Activated T-cell treated with anti-CD3 and anti-CD28 coated beads for 48 hours (primary cell): ENCODE results near the gene SEMA5B.

Source experiments
- DNase-seq: peaks from one replicate; pipeline ENCODE4 v3.0.0-alpha.2; 2020; ENCODE audit warnings: low read depth

SEMA5B gene

GRCh38 chr3:122969585-122970469, 57.7 kb downstream of the SEMA5B start:
- no peak for DNase-seq

GRCh38 chr3:122967765-122968164, 59.8 kb downstream of the SEMA5B start:
- DNase-seq: no peak

- no peak for DNase-seq
These were observed 60.2 kb downstream of the SEMA5B start for GRCh38 chr3:122967356-122967755.

GRCh38 chr3:122966045-122966444, 61.5 kb downstream of the SEMA5B start:
- no peak for DNase-seq

- DNase-seq: no peak
These were observed 62.8 kb downstream of the SEMA5B start for GRCh38 chr3:122964811-122965210.

- DNase-seq: no peak
These were observed 65.4 kb downstream of the SEMA5B start for GRCh38 chr3:122962149-122962548.

- DNase-seq: no peak
These were observed 66.4 kb downstream of the SEMA5B start for GRCh38 chr3:122961146-122961545.

- no peak for DNase-seq
These were observed 66.9 kb downstream of the SEMA5B start for GRCh38 chr3:122960652-122961051.

GRCh38 chr3:122959339-122959738, 68.2 kb downstream of the SEMA5B start:
- DNase-seq: no peak

GRCh38 chr3:122957707-122958689, 69.6 kb downstream of the SEMA5B start:
- no peak for DNase-seq

GRCh38 chr3:122956693-122957455, 70.7 kb downstream of the SEMA5B start:
- no peak for DNase-seq

GRCh38 chr3:122955916-122956692, 71.5 kb downstream of the SEMA5B start:
- DNase-seq: no peak

GRCh38 chr3:122952520-122952919, 75.0 kb downstream of the SEMA5B start:
- DNase-seq: no peak

GRCh38 chr3:122948408-122948807, 79.2 kb downstream of the SEMA5B start:
- no peak for DNase-seq

- DNase-seq: no peak
These were observed 79.8 kb downstream of the SEMA5B start for GRCh38 chr3:122947738-122948137.

- DNase-seq: no peak
These were observed 80.4 kb downstream of the SEMA5B start for GRCh38 chr3:122947196-122947595.

- DNase-seq: no peak
These were observed 81.4 kb downstream of the SEMA5B start for GRCh38 chr3:122946185-122946584.

- no peak for DNase-seq
These were observed 82.3 kb downstream of the SEMA5B start for GRCh38 chr3:122945230-122945629.

GRCh38 chr3:122944671-122945161, 82.8 kb downstream of the SEMA5B start:
- DNase-seq: no peak

- DNase-seq: no peak
These were observed 83.8 kb downstream of the SEMA5B start for GRCh38 chr3:122943828-122944190.
